Breast epithelium (tissue), 3 donors: ENCODE measurements around the gene BNC2.

Experiments
- POLR2A ChIP-seq: fragments of 450-650 bp; IDR thresholded peaks from one replicate; pipeline ENCODE4 v1.6.1; 2016; ENCODE audit warnings: antibody characterized with exemption, mild to moderate bottlenecking, moderate library complexity
- POLR2AphosphoS5 ChIP-seq, 3 donors: sonication (generic); formaldehyde crosslinking; IDR thresholded peaks; one replicate each; pipeline ENCODE4 v1.6.1; 2017; ENCODE audit warnings: antibody characterized with exemption in 3 of 3

DNA sequence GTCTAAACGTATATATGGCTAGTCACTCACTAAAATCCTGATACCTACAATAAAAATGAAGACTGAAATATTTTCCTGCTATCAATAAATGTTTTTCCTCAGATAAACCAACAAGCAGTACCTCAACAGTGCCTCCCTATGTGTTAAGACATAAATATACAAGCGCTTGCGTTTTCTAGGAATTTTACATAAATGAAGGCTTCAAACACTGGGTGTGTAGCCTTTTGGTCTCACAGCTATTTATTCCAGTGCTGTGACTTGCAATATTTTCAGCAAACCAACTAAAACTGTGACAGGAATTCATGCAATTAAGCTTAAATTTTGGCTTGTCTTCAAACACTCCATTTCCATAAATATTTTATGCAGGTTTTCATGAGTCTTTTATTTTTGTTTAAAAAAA lies 437.0 kb downstream of the BNC2 start:
- TF ChIP-seq POLR2AphosphoS5 (IDR thresholded peaks at IDR 0.05) (no peak), POLR2A (no peak)
